OCI-LY1 (cell line): ENCODE measurements around the gene CACNA1C.

Experiments
- H2AFZ ChIP-seq: fragments of 200-600 bp; sonication (generic), shearing (Covaris generic); 2 replicates; pipeline ENCODE4 v1.6.0; 2014; ENCODE audit warnings: antibody characterized with exemption, mild to moderate bottlenecking, low read length
- H3F3A ChIP-seq: fragments of 200-600 bp; sonication (generic), shearing (Covaris generic); 2 replicates; pipeline ENCODE4 v1.6.0; 2014; ENCODE audit warnings: mild to moderate bottlenecking, antibody characterized with exemption, low read length, moderate library complexity; ENCODE audit not compliant: insufficient read depth
- H3K27ac ChIP-seq: fragments of 200-600 bp; sonication (generic); 2 replicates; pipeline ENCODE4 v1.5.1; 2014; ENCODE audit warnings: low read length, mixed run types, mild to moderate bottlenecking, low read depth; ENCODE audit not compliant: poor library complexity, severe bottlenecking
- H3K27me3 ChIP-seq: fragments of 200-600 bp; sonication (generic); 2 replicates; pipeline ENCODE4 v1.6.0; 2014; ENCODE audit warnings: antibody characterized with exemption, mild to moderate bottlenecking, low read length, moderate library complexity; ENCODE audit not compliant: insufficient read depth
- H3K36me3 ChIP-seq: fragments of 200-600 bp; sonication (generic); 2 replicates; pipeline ENCODE4 v1.6.1; 2014; ENCODE audit warnings: mild to moderate bottlenecking, antibody characterized with exemption, low read length, moderate library complexity, mixed read lengths; ENCODE audit not compliant: insufficient read depth
- H3K4me1 ChIP-seq: fragments of 200-600 bp; sonication (generic); 2 replicates; pipeline ENCODE4 v1.5.1; 2014; ENCODE audit warnings: mild to moderate bottlenecking, low read length, moderate library complexity; ENCODE audit not compliant: insufficient read depth, severe bottlenecking
- H3K4me2 ChIP-seq: fragments of 200-600 bp; sonication (generic), shearing (Covaris generic); 2 replicates; pipeline ENCODE4 v1.6.1; 2014; ENCODE audit warnings: low read length
- H3K4me3 ChIP-seq: fragments of 200-600 bp; sonication (generic); 2 replicates; pipeline ENCODE4 v1.5.1; 2014; ENCODE audit warnings: low read length, low read depth, mild to moderate bottlenecking, mixed read lengths; ENCODE audit not compliant: poor library complexity, severe bottlenecking
- H3K79me2 ChIP-seq: fragments of 200-600 bp; shearing (Covaris generic); 2 replicates; pipeline ENCODE4 v1.6.1; 2016; ENCODE audit warnings: mixed run types, low read length, mixed read lengths; ENCODE audit not compliant: insufficient read depth
- H3K9ac ChIP-seq: fragments of 200-600 bp; sonication (generic), shearing (Covaris generic); 2 replicates; pipeline ENCODE4 v1.6.1; 2014; ENCODE audit warnings: mild to moderate bottlenecking, low read length, mixed read lengths
- H3K9me2 ChIP-seq: fragments of 200-600 bp; sonication (generic), shearing (Covaris generic); 2 replicates; pipeline ENCODE4 v1.6.1; 2014; ENCODE audit warnings: low read depth, mild to moderate bottlenecking, low read length, mixed read lengths
- H3K9me3 ChIP-seq: fragments of 200-600 bp; shearing (Covaris generic); 2 replicates; pipeline ENCODE4 v1.6.1; 2014; ENCODE audit warnings: low read length, mixed read lengths
- H4K20me1 ChIP-seq: fragments of 200-600 bp; sonication (generic), shearing (Covaris generic); 2 replicates; pipeline ENCODE4 v1.6.0; 2016; ENCODE audit warnings: mild to moderate bottlenecking, low read length; ENCODE audit not compliant: insufficient read depth
- CTCF ChIP-seq: fragments of 200-600 bp; sonication (generic), shearing (Covaris generic); IDR thresholded peaks from 2 replicates; pipeline ENCODE4 v1.5.1; 2017; ENCODE audit warnings: mild to moderate bottlenecking, antibody characterized with exemption, low read length, moderate library complexity, mixed read lengths
- EZH2 ChIP-seq: fragments of 200-600 bp; sonication (generic), shearing (Covaris generic); IDR thresholded peaks from 2 replicates; pipeline ENCODE4 v1.8.0; 2017; ENCODE audit warnings: borderline replicate concordance, mixed run types, mild to moderate bottlenecking, antibody characterized with exemption, low read length, moderate library complexity, mixed read lengths

Gene CACNA1C

DNA sequence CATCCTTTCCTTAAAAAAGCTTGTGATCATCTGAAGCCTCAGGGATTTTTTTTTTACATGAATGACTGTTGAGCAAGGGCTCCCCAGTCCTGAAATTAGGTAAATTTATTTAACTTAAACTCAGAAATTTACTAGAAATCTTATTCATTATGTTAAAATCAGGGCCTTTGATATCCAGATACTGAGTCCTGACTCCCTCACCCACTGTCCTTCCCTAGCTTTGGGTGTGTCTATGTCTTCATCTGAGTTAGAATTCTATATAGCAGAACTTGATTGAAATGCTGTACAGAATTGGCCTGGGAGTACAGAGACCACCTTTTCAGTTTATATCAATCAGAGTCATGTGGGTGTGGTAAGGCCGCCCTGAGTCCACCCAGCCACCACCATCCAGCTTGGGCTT is 260.0 kb downstream of the CACNA1C start:
- Histone ChIP-seq H2AFZ (no peak overlapping the region), H3K4me3 (no peak overlapping the region), H3K9me3 (peaks cover 10% of the 10 kb centered on the region), H3K9me2 (no peaks in the 10 kb centered on the region), H4K20me1 (no peaks in the 10 kb centered on the region), H3K27me3 (no peaks in the 10 kb centered on the region; the same call in 1 of the 2 replicates), H3F3A (no peaks in the 10 kb centered on the region), H3K4me1 (no peaks in the 10 kb centered on the region), H3K27ac (no peak overlapping the region), H3K79me2 (no peaks in the 10 kb centered on the region), H3K9ac (no peak overlapping the region), H3K36me3 (peaks cover 5% of the 10 kb centered on the region; the same call in 1 of the 2 replicates), H3K4me2 (no peak overlapping the region)
- TF ChIP-seq EZH2 (no peak), CTCF (no peak)

DNA sequence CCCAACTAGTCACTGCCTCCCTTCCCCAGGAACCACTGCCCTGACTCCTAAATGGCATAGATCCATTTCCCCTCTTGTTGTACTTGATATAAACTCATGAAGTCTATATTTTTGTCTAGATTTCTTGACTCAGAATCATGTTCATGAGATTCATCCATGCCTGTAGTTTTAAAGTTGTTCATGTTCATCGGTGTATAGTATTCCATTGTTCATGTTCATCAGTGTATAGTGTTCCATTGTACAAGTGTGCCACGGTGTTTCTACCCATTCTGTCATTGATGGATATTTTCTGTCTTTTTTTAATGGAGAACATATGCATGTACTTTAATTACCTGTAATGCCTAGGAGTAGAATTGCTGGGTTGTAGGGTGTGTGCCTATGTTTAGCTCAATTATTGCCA is 261.7 kb downstream of the CACNA1C start:
- Histone ChIP-seq H3F3A (no peaks in the 10 kb centered on the region), H3K4me1 (no peaks in the 10 kb centered on the region), H3K4me2 (no peak overlapping the region), H3K27ac (no peak overlapping the region), H4K20me1 (no peaks in the 10 kb centered on the region), H3K4me3 (no peak overlapping the region), H3K36me3 (peaks cover 5% of the 10 kb centered on the region; the same call in 1 of the 2 replicates), H2AFZ (no peak overlapping the region), H3K27me3 (peaks cover 4% of the 10 kb centered on the region), H3K79me2 (no peaks in the 10 kb centered on the region), H3K9me2 (no peaks in the 10 kb centered on the region), H3K9ac (no peak overlapping the region), H3K9me3 (peaks cover 7% of the 10 kb centered on the region; the same call in 1 of the 2 replicates)
- TF ChIP-seq EZH2: no peak
- no peak for TF ChIP-seq CTCF

- Histone ChIP-seq H3F3A (no peaks in the 10 kb centered on the region), H3K9ac (no peak overlapping the region), H3K36me3 (peaks cover 5% of the 10 kb centered on the region; the same call in 1 of the 2 replicates), H3K9me3 (peaks cover 7% of the 10 kb centered on the region; the same call in 1 of the 2 replicates), H3K27me3 (peaks cover 14% of the 10 kb centered on the region), H3K79me2 (no peaks in the 10 kb centered on the region), H3K4me2 (no peak overlapping the region), H4K20me1 (no peaks in the 10 kb centered on the region), H2AFZ (no peak overlapping the region), H3K4me1 (no peaks in the 10 kb centered on the region), H3K27ac (no peak overlapping the region), H3K9me2 (no peaks in the 10 kb centered on the region), H3K4me3 (no peak overlapping the region)
- TF ChIP-seq EZH2 (no peak), CTCF (no peak)
Measured at GRCh38 chr12:2317772-2318171, 265.0 kb downstream of the CACNA1C start.
